Measurements from ENCODE around the gene NNT. TPM values are rescaled to one million over a fixed set of nuclear protein-coding genes. Genes with fewer than 3 reads are reported as not detected.

Gene NNT
- total RNA-seq, 1 donor from 2014 or later, result 656 TPM

GRCh38 chr5:43685252-43685950 lies 82.4 kb downstream of the NNT start:
- Histone ChIP-seq H3K4me3 (no peak overlapping the region), H3K36me3 (peaks cover 17% of the 10 kb centered on the region), H3K4me1 (peaks cover 50% of the 10 kb centered on the region), H3K27ac (replicated peaks) (peak overlapping the region; percentile 58), H3K27me3 (ENCODE audit: low read depth) (no peaks in the 10 kb centered on the region), H3K9me3 (replicated peaks) (no peaks in the 10 kb centered on the region)
- intact Hi-C loops (cut with micrococcal nuclease), result no loop called here
- DNase-seq, result no peak
- TF ChIP-seq, protein P1, sequence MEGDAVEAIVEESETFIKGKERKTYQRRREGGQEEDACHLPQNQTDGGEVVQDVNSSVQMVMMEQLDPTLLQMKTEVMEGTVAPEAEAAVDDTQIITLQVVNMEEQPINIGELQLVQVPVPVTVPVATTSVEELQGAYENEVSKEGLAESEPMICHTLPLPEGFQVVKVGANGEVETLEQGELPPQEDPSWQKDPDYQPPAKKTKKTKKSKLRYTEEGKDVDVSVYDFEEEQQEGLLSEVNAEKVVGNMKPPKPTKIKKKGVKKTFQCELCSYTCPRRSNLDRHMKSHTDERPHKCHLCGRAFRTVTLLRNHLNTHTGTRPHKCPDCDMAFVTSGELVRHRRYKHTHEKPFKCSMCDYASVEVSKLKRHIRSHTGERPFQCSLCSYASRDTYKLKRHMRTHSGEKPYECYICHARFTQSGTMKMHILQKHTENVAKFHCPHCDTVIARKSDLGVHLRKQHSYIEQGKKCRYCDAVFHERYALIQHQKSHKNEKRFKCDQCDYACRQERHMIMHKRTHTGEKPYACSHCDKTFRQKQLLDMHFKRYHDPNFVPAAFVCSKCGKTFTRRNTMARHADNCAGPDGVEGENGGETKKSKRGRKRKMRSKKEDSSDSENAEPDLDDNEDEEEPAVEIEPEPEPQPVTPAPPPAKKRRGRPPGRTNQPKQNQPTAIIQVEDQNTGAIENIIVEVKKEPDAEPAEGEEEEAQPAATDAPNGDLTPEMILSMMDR (IDR thresholded peaks at IDR 0.05; ENCODE audit: borderline replicate concordance), result no peak

DNA sequence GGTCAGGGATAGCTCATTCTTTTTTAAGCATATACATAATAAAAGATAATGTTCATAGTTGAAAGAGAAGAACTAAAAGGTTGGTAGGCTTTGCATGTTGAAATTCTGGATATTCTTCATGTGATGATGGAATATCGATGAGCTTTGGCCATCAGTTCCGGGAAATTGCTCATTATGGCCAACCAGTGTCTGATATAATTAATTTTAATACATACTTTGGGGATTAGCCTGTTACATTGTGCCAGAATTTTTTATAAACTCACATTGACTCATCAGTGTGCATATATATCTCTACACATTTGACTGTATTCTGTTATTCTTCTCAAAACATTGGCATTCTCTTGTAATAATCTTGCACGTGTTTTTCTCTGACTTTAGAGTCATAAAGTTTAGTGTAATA lies 84.3 kb downstream of the NNT start:
- TF ChIP-seq, protein P1 (IDR thresholded peaks at IDR 0.05; ENCODE audit: borderline replicate concordance), result no peak
- DNase-seq, result no peak
- Histone ChIP-seq H3K27me3 (ENCODE audit: low read depth) (no peaks in the 10 kb centered on the region), H3K4me3 (no peak overlapping the region), H3K27ac (replicated peaks) (no peak overlapping the region), H3K36me3 (peaks cover 9% of the 10 kb centered on the region), H3K4me1 (peaks cover 46% of the 10 kb centered on the region), H3K9me3 (replicated peaks) (no peaks in the 10 kb centered on the region)
- intact Hi-C loops (cut with micrococcal nuclease), result no loop called here

DNA sequence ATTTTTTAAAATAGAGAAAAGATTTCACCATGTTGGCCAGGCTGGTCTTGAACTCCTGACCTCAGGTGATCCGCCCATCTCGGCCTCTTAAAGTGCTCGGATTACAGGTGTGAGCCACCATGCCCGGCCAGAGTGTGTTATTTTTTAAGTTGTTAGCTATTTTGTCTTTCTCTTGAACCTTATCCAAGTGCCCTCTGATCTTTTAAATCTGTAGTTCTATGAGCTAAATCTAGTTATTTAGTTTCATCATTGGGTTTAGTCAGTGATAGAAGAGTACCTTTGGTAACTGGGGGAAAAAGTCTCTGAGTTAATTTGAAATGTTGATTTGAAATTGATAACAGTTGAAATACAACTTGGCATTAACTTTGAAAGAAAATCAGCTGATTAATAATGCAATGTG lies 88.3 kb downstream of the NNT start:
- Histone ChIP-seq H3K4me3 (no peak overlapping the region), H3K9me3 (replicated peaks) (no peaks in the 10 kb centered on the region), H3K36me3 (peaks cover 1% of the 10 kb centered on the region), H3K27ac (replicated peaks) (no peak overlapping the region), H3K4me1 (peaks cover 27% of the 10 kb centered on the region), H3K27me3 (ENCODE audit: low read depth) (no peaks in the 10 kb centered on the region)
- TF ChIP-seq, protein P1 (IDR thresholded peaks at IDR 0.05; ENCODE audit: borderline replicate concordance), result no peak
- DNase-seq, result no peak
- intact Hi-C loops (cut with micrococcal nuclease), result no loop called here

- TF ChIP-seq, protein P1 (IDR thresholded peaks at IDR 0.05; ENCODE audit: borderline replicate concordance), result no peak
- no peak for DNase-seq
- Histone ChIP-seq H3K27me3 (ENCODE audit: low read depth) (no peaks in the 10 kb centered on the region), H3K4me3 (no peak overlapping the region), H3K9me3 (replicated peaks) (no peaks in the 10 kb centered on the region), H3K27ac (replicated peaks) (no peak overlapping the region), H3K4me1 (peaks cover 26% of the 10 kb centered on the region), H3K36me3 (peaks cover 7% of the 10 kb centered on the region)
- intact Hi-C loops (cut with micrococcal nuclease), result no loop called here
These were observed 88.9 kb downstream of the NNT start for GRCh38 chr5:43691893-43692292.

- intact Hi-C loops (cut with micrococcal nuclease), result no loop called here
These were observed 90.4 kb downstream of the NNT start for GRCh38 chr5:43693411-43693810.

More at GRCh38 chr5:43693411-43693810, 90.4 kb downstream of the NNT start:
- Histone ChIP-seq H3K36me3 (peaks cover 7% of the 10 kb centered on the region), H3K9me3 (replicated peaks) (no peaks in the 10 kb centered on the region), H3K27ac (replicated peaks) (no peak overlapping the region), H3K4me3 (no peak overlapping the region), H3K4me1 (peaks cover 39% of the 10 kb centered on the region), H3K27me3 (ENCODE audit: low read depth) (no peaks in the 10 kb centered on the region)
- TF ChIP-seq, protein P1 (IDR thresholded peaks at IDR 0.05; ENCODE audit: borderline replicate concordance), result no peak
- no peak for DNase-seq
